ENCODE measurements around the gene APOL5.

Gene APOL5

GRCh38 chr22:35705141-35705540 is 12.5 kb upstream of the APOL5 start:
- DNase-seq (ENCODE audit: low read depth), result no peak
- TF ChIP-seq MAX (IDR thresholded peaks at IDR 0.05; ENCODE audit: low read depth, low read length) (no peak), POLR2A (IDR thresholded peaks at IDR 0.05; ENCODE audit: extremely low read depth, insufficient read length) (no peak), CTCF (IDR thresholded peaks at IDR 0.05; ENCODE audit: low read depth, low read length) (no peak), MYC (IDR thresholded peaks at IDR 0.05; ENCODE audit: low read depth, low read length) (no peak)
- H3K4me3 ChIP-seq (ENCODE audit: low read depth, low read length), result no peak overlapping the region

- no peak for DNase-seq (ENCODE audit: low read depth)
- no peak for TF ChIP-seq MAX (IDR thresholded peaks at IDR 0.05; ENCODE audit: low read depth, low read length)
- TF ChIP-seq MYC (IDR thresholded peaks at IDR 0.05; ENCODE audit: low read depth, low read length), result no peak
- no peak for TF ChIP-seq CTCF (IDR thresholded peaks at IDR 0.05; ENCODE audit: low read depth, low read length)
- TF ChIP-seq POLR2A (IDR thresholded peaks at IDR 0.05; ENCODE audit: extremely low read depth, insufficient read length), result no peak
- no peak overlapping the region for H3K4me3 ChIP-seq (ENCODE audit: low read depth, low read length)
Observed at GRCh38 chr22:35708453-35708852, 9.2 kb upstream of the APOL5 start.

GRCh38 chr22:35708917-35709316 is 8.8 kb upstream of the APOL5 start:
- no peak overlapping the region for H3K4me3 ChIP-seq (ENCODE audit: low read depth, low read length)
- DNase-seq (ENCODE audit: low read depth), result no peak
- no peak for TF ChIP-seq POLR2A (IDR thresholded peaks at IDR 0.05; ENCODE audit: extremely low read depth, insufficient read length)
- TF ChIP-seq MAX (IDR thresholded peaks at IDR 0.05; ENCODE audit: low read depth, low read length), result no peak
- TF ChIP-seq MYC (IDR thresholded peaks at IDR 0.05; ENCODE audit: low read depth, low read length), result no peak
- no peak for TF ChIP-seq CTCF (IDR thresholded peaks at IDR 0.05; ENCODE audit: low read depth, low read length)

- no peak overlapping the region for H3K4me3 ChIP-seq (ENCODE audit: low read depth, low read length)
- DNase-seq (ENCODE audit: low read depth), result no peak
- TF ChIP-seq MAX (IDR thresholded peaks at IDR 0.05; ENCODE audit: low read depth, low read length), result no peak
- no peak for TF ChIP-seq CTCF (IDR thresholded peaks at IDR 0.05; ENCODE audit: low read depth, low read length)
- TF ChIP-seq MYC (IDR thresholded peaks at IDR 0.05; ENCODE audit: low read depth, low read length), result no peak
- TF ChIP-seq POLR2A (IDR thresholded peaks at IDR 0.05; ENCODE audit: extremely low read depth, insufficient read length), result no peak
Observed at GRCh38 chr22:35711336-35711735, 6.3 kb upstream of the APOL5 start.

- H3K4me3 ChIP-seq (ENCODE audit: low read depth, low read length), result no peak overlapping the region
- TF ChIP-seq POLR2A (IDR thresholded peaks at IDR 0.05; ENCODE audit: extremely low read depth, insufficient read length), result no peak
- TF ChIP-seq CTCF (IDR thresholded peaks at IDR 0.05; ENCODE audit: low read depth, low read length), result peak; percentile 15
- peak; percentile 30 for DNase-seq (ENCODE audit: low read depth)
Observed at GRCh38 chr22:35712672-35713071, 5.0 kb upstream of the APOL5 start.

- TF ChIP-seq POLR2A (IDR thresholded peaks at IDR 0.05; ENCODE audit: extremely low read depth, insufficient read length) (no peak), MAX (IDR thresholded peaks at IDR 0.05; ENCODE audit: low read depth, low read length) (no peak), MYC (IDR thresholded peaks at IDR 0.05; ENCODE audit: low read depth, low read length) (no peak), CTCF (IDR thresholded peaks at IDR 0.05; ENCODE audit: low read depth, low read length) (peak; percentile 23)
- no peak overlapping the region for H3K4me3 ChIP-seq (ENCODE audit: low read depth, low read length)
- DNase-seq (ENCODE audit: low read depth), result peak; percentile 25
Observed at GRCh38 chr22:35719212-35719875, 1.7 kb downstream of the APOL5 start.

Data from NB4 (cell line).